PC-3 (cell line): ENCODE results near the gene CDK14. TPM values are rescaled to one million over a fixed set of nuclear protein-coding genes. Genes with fewer than 3 reads are reported as not detected.

Experiments
- ATAC-seq: fragments of 200-7000 bp; cut with Tn5 transposase; 2 replicates; pipeline ENCODE4 v1.9.1; 2020; ENCODE audit warnings: mild to moderate bottlenecking, moderate library complexity
- BruUV-seq: library from RNA; stranded (reverse); fragments of 400-500 nt; replicated peaks from 2 replicates; lab custom pipeline; 2021; lab: Mats Ljungman, UMichigan
- CTCF ChIA-PET: fragments of 300-600 bp; sonication (Branson Sonifier 250); formaldehyde crosslinking; loops from one replicate; lab custom pipeline; 2022; ENCODE audit warnings: antibody characterized with exemption; lab: Charles Lee
- POLR2A ChIA-PET: fragments of 300-600 bp; sonication (Branson Sonifier 250); formaldehyde crosslinking; loops from one replicate; lab custom pipeline; 2022; ENCODE audit warnings: antibody characterized with exemption; ENCODE audit not compliant: unreplicated experiment; lab: Charles Lee
- DNase-seq: peaks from one replicate; pipeline ENCODE4 v3.0.0-alpha.2; 2015
- H2AFZ ChIP-seq: fragments of 300-600 bp; sonication (generic); 2 replicates; pipeline ENCODE4 v1.6.0; 2016; ENCODE audit warnings: antibody characterized with exemption, low read length
- H3F3A ChIP-seq: fragments of 300-600 bp; sonication (generic); one replicate; pipeline ENCODE4 v1.6.0; 2017; ENCODE audit warnings: antibody characterized with exemption, low read length, control low read depth, mild to moderate bottlenecking; ENCODE audit not compliant: unreplicated experiment
- H3K27ac ChIP-seq: fragments of 300-600 bp; sonication (generic); 2 replicates; pipeline ENCODE4 v1.5.1; 2016; ENCODE audit warnings: mild to moderate bottlenecking, low read length
- H3K27me3 ChIP-seq: fragments of 300-600 bp; sonication (generic); 2 replicates; pipeline ENCODE4 v1.6.1; 2016; ENCODE audit warnings: low read length, mixed read lengths
- H3K36me3 ChIP-seq: fragments of 300-600 bp; sonication (generic); 2 replicates; pipeline ENCODE4 v1.6.1; 2016; ENCODE audit warnings: low read depth, mixed run types, low read length, mixed read lengths
- H3K4me1 ChIP-seq: fragments of 300-600 bp; sonication (generic); 2 replicates; pipeline ENCODE4 v1.5.1; 2016; ENCODE audit warnings: low read length; ENCODE audit not compliant: insufficient read depth
- H3K4me2 ChIP-seq: fragments of 300-600 bp; sonication (generic); 2 replicates; pipeline ENCODE4 v1.6.0; 2016; ENCODE audit warnings: low read length
- H3K4me3 ChIP-seq: fragments of 300-600 bp; sonication (generic); 2 replicates; pipeline ENCODE4 v1.5.1; 2016; ENCODE audit warnings: mild to moderate bottlenecking, low read length, mixed read lengths
- H3K79me2 ChIP-seq: fragments of 300-600 bp; sonication (generic); 2 replicates; pipeline ENCODE4 v1.6.1; 2017; ENCODE audit warnings: low read length, mixed read lengths
- H3K9ac ChIP-seq: fragments of 300-600 bp; sonication (generic); 2 replicates; pipeline ENCODE4 v1.6.0; 2016; ENCODE audit warnings: mild to moderate bottlenecking, low read length
- H3K9me2 ChIP-seq: fragments of 300-600 bp; sonication (generic); replicated peaks from 2 replicates; pipeline ENCODE4 v1.6.1; 2016; ENCODE audit warnings: mixed run types, low read length, mixed read lengths
- H3K9me3 ChIP-seq: fragments of 300-600 bp; sonication (generic); 2 replicates; pipeline ENCODE4 v1.6.1; 2016; ENCODE audit warnings: low read length, mixed read lengths
- H4K20me1 ChIP-seq: fragments of 300-600 bp; sonication (generic); 2 replicates; pipeline ENCODE4 v1.6.1; 2016; ENCODE audit warnings: low read length, mixed read lengths
- CTCF ChIP-seq: fragments of 300-600 bp; sonication (generic); conservative IDR thresholded peaks from 2 replicates; pipeline ENCODE4 v1.5.1; 2017; ENCODE audit warnings: antibody characterized with exemption, low read depth, mild to moderate bottlenecking, low read length
- EZH2 ChIP-seq: fragments of 300-600 bp; sonication (generic); IDR thresholded peaks from one replicate; pipeline ENCODE4 v1.6.1; 2017; ENCODE audit warnings: antibody characterized with exemption, mild to moderate bottlenecking, low read length; ENCODE audit not compliant: unreplicated experiment
- EZH2phosphoT487 ChIP-seq: fragments of 300-600 bp; sonication (generic); IDR thresholded peaks from 2 replicates; pipeline ENCODE4 v1.6.1; 2018; ENCODE audit warnings: mild to moderate bottlenecking, antibody characterized with exemption, low read length, borderline replicate concordance
- intact Hi-C: fragments of 100-400 bp; cut with micrococcal nuclease; formaldehyde crosslinking; loops from 2 replicates; pipeline ENCODE4 v1.9.0; 2023
- total RNA-seq: library from RNA; depleted of rRNA; stranded (reverse); fragments of >200 nt; gene quantifications from 2 replicates; pipeline ENCODE4 v1.2.3, GENCODE V29; 2014

Gene CDK14
- total RNA-seq, 1 experiment from 2014 or later: 8.2 TPM

GRCh38 chr7:90579181-90579688 lies 16.9 kb upstream of the CDK14 start:
- intact Hi-C loops: loop anchor here (1.0 kb wide), 1 partner anchor 28 kb away; no protein-coding TSS in a partner anchor
- Histone ChIP-seq H3K4me3 (no peak overlapping the region), H3K27ac (peak overlapping the region; percentile 35), H3K36me3 (no peaks in the 10 kb centered on the region), H2AFZ (peak overlapping the region; percentile 29; the same call in 1 of the 2 replicates), H3K9me2 (no peaks in the 10 kb centered on the region), H3K4me2 (peak overlapping the region; percentile 32), H3K9me3 (no peaks in the 10 kb centered on the region), H3K79me2 (no peaks in the 10 kb centered on the region), H3K27me3 (no peaks in the 10 kb centered on the region), H3K9ac (no peak overlapping the region), H3F3A (peaks cover 5% of the 10 kb centered on the region), H3K4me1 (peaks cover 14% of the 10 kb centered on the region), H4K20me1 (no peaks in the 10 kb centered on the region)
- ChIA-PET POLR2A (no interaction called here), CTCF (no interaction called here)
- peak; percentile 77 for ATAC-seq
- BruUV-seq: no TSS peak
- TF ChIP-seq EZH2phosphoT487 (no peak), EZH2 (no peak), CTCF (no peak; the same call in 1 of the 2 replicates)
- peak; percentile 81 for DNase-seq

GRCh38 chr7:90580051-90580450 lies 16.1 kb upstream of the CDK14 start:
- Histone ChIP-seq H3K9ac (no peak overlapping the region), H3F3A (peaks cover 5% of the 10 kb centered on the region), H3K4me1 (peaks cover 14% of the 10 kb centered on the region), H3K27ac (peak overlapping the region; percentile 35; the same call in 1 of the 2 replicates), H3K9me2 (no peaks in the 10 kb centered on the region), H3K27me3 (no peaks in the 10 kb centered on the region), H3K4me3 (no peak overlapping the region), H3K9me3 (no peaks in the 10 kb centered on the region), H2AFZ (no peak overlapping the region), H3K4me2 (peak overlapping the region; percentile 32), H3K79me2 (no peaks in the 10 kb centered on the region), H3K36me3 (no peaks in the 10 kb centered on the region), H4K20me1 (no peaks in the 10 kb centered on the region)
- DNase-seq (peak; percentile 67), ATAC-seq (peak; percentile 89)
- ChIA-PET CTCF (no interaction called here), POLR2A (no interaction called here)
- BruUV-seq: no TSS peak
- intact Hi-C loops: no loop called here
- TF ChIP-seq EZH2: no peak
- TF ChIP-seq CTCF: no peak
- TF ChIP-seq EZH2phosphoT487: no peak

GRCh38 chr7:90582164-90582563 lies 14.0 kb upstream of the CDK14 start:
- ATAC-seq: no peak
- Histone ChIP-seq H3K79me2 (no peaks in the 10 kb centered on the region), H3K9ac (no peak overlapping the region), H3K27me3 (no peaks in the 10 kb centered on the region), H3K4me1 (peaks cover 14% of the 10 kb centered on the region), H3K9me2 (no peaks in the 10 kb centered on the region), H3K4me2 (no peak overlapping the region), H3K4me3 (no peak overlapping the region), H3K9me3 (no peaks in the 10 kb centered on the region), H3F3A (peaks cover 5% of the 10 kb centered on the region), H2AFZ (no peak overlapping the region), H3K27ac (no peak overlapping the region), H3K36me3 (no peaks in the 10 kb centered on the region), H4K20me1 (no peaks in the 10 kb centered on the region)
- POLR2A ChIA-PET: no interaction called here
- intact Hi-C loops: no loop called here
- no peak for DNase-seq
- CTCF ChIA-PET: no interaction called here
- TF ChIP-seq CTCF: no peak
- no peak for TF ChIP-seq EZH2
- TF ChIP-seq EZH2phosphoT487: no peak
- BruUV-seq: no TSS peak
